Liver (tissue), 9 donors: ENCODE results near the gene STAT5B. TPM values are rescaled to one million over a fixed set of nuclear protein-coding genes. Genes with fewer than 3 reads are reported as not detected.

Experiments
- DNase-seq: peaks from one replicate; pipeline ENCODE4 v3.0.0-alpha.2; 2017; ENCODE audit warnings: low spot score
- H3K27ac ChIP-seq, 2 donors: one replicate each; pipeline ENCODE4 v1.7.0; 2013; ENCODE audit warnings: inconsistent platforms in 2 of 2, low read length in 2 of 2, control low read depth in 1 of 2, low read depth in 1 of 2, mild to moderate bottlenecking in 1 of 2
- H3K27me3 ChIP-seq, 4 donors: one replicate each; pipeline versions ENCODE4 v1.6.1 to v1.7.0; 2013; ENCODE audit warnings: low read length in 3 of 4, inconsistent platforms in 1 of 4, mild to moderate bottlenecking in 1 of 4, moderate library complexity in 1 of 4; ENCODE audit not compliant: control insufficient read depth in 4 of 4, insufficient read depth in 4 of 4
- H3K36me3 ChIP-seq, 4 donors: one replicate each; pipeline versions ENCODE4 v1.6.1 to v1.7.0; 2013; ENCODE audit warnings: low read length in 3 of 4, mild to moderate bottlenecking in 3 of 4, low read depth in 1 of 4, moderate library complexity in 1 of 4; ENCODE audit not compliant: control insufficient read depth in 4 of 4, insufficient read depth in 3 of 4
- H3K4me1 ChIP-seq, 4 donors: one replicate each; pipeline versions ENCODE4 v1.6.1 to v1.7.0; 2013; ENCODE audit warnings: low read length in 3 of 4, mild to moderate bottlenecking in 3 of 4, moderate library complexity in 1 of 4; ENCODE audit not compliant: control insufficient read depth in 4 of 4, insufficient read depth in 4 of 4
- H3K4me3 ChIP-seq, 3 donors: one replicate each; pipeline versions ENCODE4 v1.6.1 to v1.7.0; 2013; ENCODE audit warnings: low read length in 3 of 3, control low read depth in 1 of 3, low read depth in 1 of 3, mild to moderate bottlenecking in 1 of 3
- H3K9ac ChIP-seq, 2 donors: one replicate each; pipeline ENCODE4 v1.7.0; 2013; ENCODE audit warnings: low read length in 2 of 2, mild to moderate bottlenecking in 2 of 2, moderate library complexity in 2 of 2, control low read depth in 1 of 2, low read depth in 1 of 2
- H3K9me3 ChIP-seq, 4 donors: one replicate each; pipeline versions ENCODE4 v1.6.1 to v1.7.0; 2013; ENCODE audit warnings: low read length in 3 of 4; ENCODE audit not compliant: control insufficient read depth in 4 of 4
- HNF4G ChIP-seq: IDR thresholded peaks from 2 replicates; pipeline ENCODE4 v1.6.1; 2016; ENCODE audit warnings: antibody characterized with exemption
- WGBS: extraction: QIAGEN DNeasy Blood & Tissue Kit; methylation state at CpG from one replicate; pipeline ENCODE4 v1.1.7; 2013; 5-methylcytosine and 5-hydroxymethylcytosine counted together
- polyA plus RNA-seq, 2 donors: library from polyadenylated mRNA; stranded (reverse) in 1 of 2; unstranded in 1 of 2; fragments of 200-250 nt in 1 of 2; fragments of >200 nt in 1 of 2; fragmentation: Nextera tagmentation in 1 of 2; extraction: Ambion mirVana in 1 of 2; gene quantifications; one replicate each; pipeline versions ENCODE4 v1.2.1 to v1.2.3, GENCODE V29; 2013 to 2015
- total RNA-seq, 2 donors: library from RNA; depleted of rRNA; stranded (reverse); fragments of >200 nt; gene quantifications; one replicate each; pipeline ENCODE4 v1.2.3, GENCODE V29; 2014
- TF ChIP-seq, protein P1 (sequence below): IDR thresholded peaks from 2 replicates; pipeline ENCODE4 v1.6.1; 2016; ENCODE audit warnings: antibody characterized with exemption
- donor health status: healthy.
- donor health status: healthy.
- donor health status: healthy.
- donor health status: healthy.
- donor health status: healthy.

Gene STAT5B
- total and polyA plus RNA-seq, 4 donors, result 6.7 to 33.9 (median 21.6) TPM

- no peaks in the 10 kb centered on the region for H3K27me3 ChIP-seq
- 5% methylated on average over 15 of the region's 15 CpGs for WGBS
- H3K27ac ChIP-seq, result peak overlapping the region; percentile 75 to 81
- TF ChIP-seq, protein P1, sequence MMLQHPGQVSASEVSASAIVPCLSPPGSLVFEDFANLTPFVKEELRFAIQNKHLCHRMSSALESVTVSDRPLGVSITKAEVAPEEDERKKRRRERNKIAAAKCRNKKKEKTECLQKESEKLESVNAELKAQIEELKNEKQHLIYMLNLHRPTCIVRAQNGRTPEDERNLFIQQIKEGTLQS, result no peak
- TF ChIP-seq HNF4G, result no peak
- H3K9ac ChIP-seq, result peak overlapping the region; percentile 91 to 95
- H3K36me3 ChIP-seq, result no peaks in the 10 kb centered on the region
- H3K9me3 ChIP-seq, result no peaks in the 10 kb centered on the region
- H3K4me3 ChIP-seq, result peak overlapping the region; percentile 80 to 98 (median 97)
- no peak for DNase-seq
- peaks cover 0 to 24% (median 18%) of the 10 kb centered on the region in 4 donors for H3K4me1 ChIP-seq
Measured at GRCh38 chr17:42153919-42154742, 122.1 kb downstream of the STAT5B start.

Other genes starting within 250 kb of the STAT5B start
- gene C17orf113, start 225.8 kb downstream of the STAT5B start, total RNA-seq, result under 1 TPM; 0.14 to 0.17 TPM
- gene C17orf113, start 225.8 kb downstream of the STAT5B start, polyA plus RNA-seq, result under 1 TPM in 1 of 2 donors, not detected in 1; 0.12 TPM
- gene ZNF385C, start 177.9 kb downstream of the STAT5B start, total RNA-seq, result under 1 TPM in 1 of 2 donors, not detected in 1; 0.19 TPM
- gene ZNF385C, start 177.9 kb downstream of the STAT5B start, polyA plus RNA-seq, result under 1 TPM; 0.03 to 0.06 TPM
- 10 to 100 TPM in 1 of 2 donors, 1 to 10 TPM in 1; 4.0 to 20.2 TPM for gene DHX58, start 163.7 kb downstream of the STAT5B start, total RNA-seq
- 10 to 100 TPM in 1 of 2 donors, 1 to 10 TPM in 1; 4.3 to 21.9 TPM for gene DHX58, start 163.7 kb downstream of the STAT5B start, polyA plus RNA-seq
- gene KAT2A, start 155.0 kb downstream of the STAT5B start, total RNA-seq, result 10 to 100 TPM in 1 of 2 donors, 1 to 10 TPM in 1; 5.1 to 14.4 TPM
- 10 to 100 TPM in 1 of 2 donors, 1 to 10 TPM in 1; 7.4 to 11.7 TPM for gene KAT2A, start 155.0 kb downstream of the STAT5B start, polyA plus RNA-seq
- gene HSPB9, start 153.6 kb downstream of the STAT5B start, total RNA-seq, result under 1 TPM; 0.17 to 0.42 TPM
- 1 to 10 TPM in 1 of 2 donors, under 1 TPM in 1; 0.69 to 4.0 TPM for gene HSPB9, start 153.6 kb downstream of the STAT5B start, polyA plus RNA-seq
- gene RAB5C, start 121.4 kb downstream of the STAT5B start, total RNA-seq, result 10 to 100 TPM; 53.7 to 60.0 TPM
- 100 to 1,000 TPM in 1 of 2 donors, 10 to 100 TPM in 1; 53.5 to 107 TPM for gene RAB5C, start 121.4 kb downstream of the STAT5B start, polyA plus RNA-seq
- not detected for gene KCNH4, start 95.2 kb downstream of the STAT5B start, total RNA-seq
- gene KCNH4, start 95.2 kb downstream of the STAT5B start, polyA plus RNA-seq, result under 1 TPM in 1 of 2 donors, not detected in 1; 0.01 TPM
- not detected for gene HCRT, start 90.9 kb downstream of the STAT5B start, total RNA-seq
- not detected for gene HCRT, start 90.9 kb downstream of the STAT5B start, polyA plus RNA-seq
- 10 to 100 TPM; 10.0 to 17.6 TPM for gene GHDC, start 81.9 kb downstream of the STAT5B start, total RNA-seq
- gene GHDC, start 81.9 kb downstream of the STAT5B start, polyA plus RNA-seq, result 10 to 100 TPM; 10.5 to 14.2 TPM
- gene STAT5A, start 12.1 kb upstream of the STAT5B start, total RNA-seq, result 10 to 100 TPM; 13.7 to 37.7 TPM
- gene STAT5A, start 12.1 kb upstream of the STAT5B start, polyA plus RNA-seq, result 1 to 10 TPM; 1.7 to 4.0 TPM
- gene STAT3, start 112.1 kb upstream of the STAT5B start, total RNA-seq, result 100 to 1,000 TPM in 1 of 2 donors, 10 to 100 TPM in 1; 68.7 to 301 TPM
- 100 to 1,000 TPM; 104 to 123 TPM for gene STAT3, start 112.1 kb upstream of the STAT5B start, polyA plus RNA-seq
- 10 to 100 TPM in 1 of 2 donors, 1 to 10 TPM in 1; 6.7 to 22.2 TPM for gene CAVIN1, start 146.9 kb upstream of the STAT5B start, total RNA-seq
- gene CAVIN1, start 146.9 kb upstream of the STAT5B start, polyA plus RNA-seq, result 10 to 100 TPM in 1 of 2 donors, 1 to 10 TPM in 1; 6.5 to 27.0 TPM
- 10 to 100 TPM; 52.5 to 94.6 TPM for gene ATP6V0A1, start 182.5 kb upstream of the STAT5B start, total RNA-seq
- 10 to 100 TPM; 31.5 to 37.9 TPM for gene ATP6V0A1, start 182.5 kb upstream of the STAT5B start, polyA plus RNA-seq